Measurements from ENCODE around the gene SRMS.
"Not testable (repeated sequence)": the region's sequence is repeated elsewhere in the genome, so short reads cannot be mapped to it uniquely, and the experiment has no call there.

Gene SRMS

DNA sequence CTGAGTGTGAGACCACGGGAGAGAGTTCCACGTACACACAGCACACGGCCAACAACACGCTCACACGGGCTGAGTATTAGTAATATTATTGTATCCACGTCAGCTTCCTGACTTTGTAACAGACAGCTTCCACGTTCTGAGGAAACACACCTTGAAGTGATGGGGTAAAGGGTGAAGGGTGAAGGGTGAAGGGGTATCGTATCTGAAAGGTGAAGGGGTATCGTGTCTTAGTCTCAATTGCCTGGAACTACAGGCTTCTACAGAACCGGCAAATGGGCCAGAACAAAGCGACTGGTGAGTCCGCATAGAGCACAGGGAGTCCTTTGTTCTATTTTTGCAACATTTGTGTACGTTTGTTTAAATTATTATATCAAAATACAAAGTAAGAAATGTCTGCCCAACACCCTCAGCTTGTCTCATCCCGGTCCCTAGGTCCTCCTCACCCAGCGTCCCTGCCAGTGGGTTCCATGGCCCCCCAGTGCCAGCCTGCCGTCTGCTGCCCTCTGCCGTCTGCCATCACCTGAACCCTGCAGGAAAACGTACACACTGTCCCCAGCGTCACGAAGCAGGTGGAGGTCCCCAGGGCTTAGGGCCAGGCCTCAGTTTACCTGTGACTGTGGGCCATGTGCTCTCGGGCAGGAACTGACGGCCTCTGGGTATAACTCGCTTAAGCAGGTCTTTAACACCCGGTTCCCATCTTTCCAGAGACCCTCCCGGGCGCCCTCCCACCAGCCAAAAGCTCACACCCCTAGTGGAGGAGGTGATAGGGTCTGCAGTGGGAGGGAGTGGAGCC, 30.9 kb upstream of the SRMS start:
- no peak for DNase-seq

DNA sequence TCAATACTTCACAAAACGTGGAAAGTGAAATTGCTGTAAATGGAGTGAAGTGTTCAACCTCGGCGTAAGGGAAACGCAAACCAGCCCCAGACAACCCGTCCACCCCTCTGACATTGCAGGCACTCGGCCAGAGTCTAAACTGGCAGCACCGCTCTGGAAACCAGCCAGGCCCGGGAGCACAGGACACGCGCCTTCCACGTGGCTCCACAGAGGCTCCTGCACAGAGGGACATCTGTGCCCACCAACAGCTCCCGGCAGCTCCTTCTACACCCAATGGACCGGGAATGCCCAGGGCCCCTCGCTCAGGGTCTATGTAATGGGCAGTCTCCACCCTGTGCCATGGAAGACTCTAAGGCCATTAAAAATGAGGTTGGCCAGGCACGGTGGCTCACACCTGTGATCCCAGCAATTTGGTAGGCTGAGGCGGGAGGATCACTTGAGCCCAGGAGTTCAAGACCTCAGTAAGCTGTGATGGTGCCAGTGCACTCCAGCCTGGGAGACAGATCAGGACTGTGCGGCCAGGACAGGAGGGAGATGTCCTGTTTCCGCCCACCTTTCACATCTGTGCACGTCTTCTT, 29.9 kb upstream of the SRMS start:
- no peak for DNase-seq

DNA sequence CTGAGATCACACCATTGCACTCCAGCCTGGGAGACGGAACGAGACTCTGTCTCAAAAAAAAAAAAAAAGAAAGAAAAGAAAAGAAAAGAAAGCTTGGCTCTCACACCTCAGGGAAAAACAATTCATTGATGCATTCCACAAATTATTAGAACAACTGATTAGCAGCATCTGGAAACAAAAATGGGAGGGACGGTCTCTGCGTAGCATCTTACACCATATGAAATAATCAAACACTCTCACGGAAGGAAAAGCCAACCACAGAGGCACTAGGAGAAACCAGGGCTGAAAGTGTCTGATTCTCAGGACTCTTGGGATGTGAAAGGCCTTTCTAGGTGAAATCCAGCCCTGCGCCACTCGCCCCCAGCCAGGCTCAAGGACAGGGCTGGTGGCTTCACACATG, 28.8 kb upstream of the SRMS start:
- DNase-seq: no peak

DNA sequence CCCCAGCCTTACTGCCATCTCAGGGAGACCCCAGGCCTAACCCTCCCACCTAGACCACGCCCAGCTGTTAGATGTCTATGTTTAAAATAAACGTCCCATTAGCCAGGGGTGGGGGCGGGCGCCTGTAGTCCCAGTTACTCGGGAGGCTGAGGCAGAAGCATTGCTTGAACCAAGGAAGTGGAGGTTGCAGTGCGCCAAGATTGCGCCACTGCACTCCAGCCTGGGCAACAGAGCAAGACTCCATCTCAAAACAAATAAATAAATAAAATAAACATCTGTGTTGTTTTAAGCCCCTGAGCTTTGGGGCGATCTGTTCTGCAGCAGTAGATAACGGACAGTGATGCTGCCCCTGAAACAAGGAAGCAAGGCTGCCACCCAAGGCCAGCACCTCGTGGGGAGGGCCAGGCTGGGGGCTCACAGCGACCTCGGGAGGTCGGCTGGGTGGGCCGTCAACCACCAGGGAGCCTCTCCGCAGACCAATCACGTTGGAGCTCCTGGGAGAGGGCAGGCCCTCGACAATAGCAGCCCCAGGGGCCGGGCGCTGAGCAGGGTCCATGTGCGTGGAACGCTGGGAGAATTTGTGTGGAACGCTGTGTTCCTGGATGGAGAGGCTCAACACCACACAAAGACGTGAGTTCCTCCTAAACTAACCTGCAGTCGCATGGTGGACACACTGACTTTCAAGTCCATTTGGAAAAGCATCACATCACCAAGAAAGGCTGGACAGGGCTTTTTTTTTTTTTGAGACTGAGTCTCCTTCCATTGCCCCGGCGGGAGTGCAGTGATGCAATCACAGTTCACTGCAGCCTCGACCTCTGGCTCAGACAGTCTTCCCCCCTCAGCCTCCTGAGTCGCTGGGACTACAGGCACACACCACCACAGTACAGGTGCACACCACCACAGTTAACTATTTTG, 27.5 kb upstream of the SRMS start:
- DNase-seq: no peak

DNA sequence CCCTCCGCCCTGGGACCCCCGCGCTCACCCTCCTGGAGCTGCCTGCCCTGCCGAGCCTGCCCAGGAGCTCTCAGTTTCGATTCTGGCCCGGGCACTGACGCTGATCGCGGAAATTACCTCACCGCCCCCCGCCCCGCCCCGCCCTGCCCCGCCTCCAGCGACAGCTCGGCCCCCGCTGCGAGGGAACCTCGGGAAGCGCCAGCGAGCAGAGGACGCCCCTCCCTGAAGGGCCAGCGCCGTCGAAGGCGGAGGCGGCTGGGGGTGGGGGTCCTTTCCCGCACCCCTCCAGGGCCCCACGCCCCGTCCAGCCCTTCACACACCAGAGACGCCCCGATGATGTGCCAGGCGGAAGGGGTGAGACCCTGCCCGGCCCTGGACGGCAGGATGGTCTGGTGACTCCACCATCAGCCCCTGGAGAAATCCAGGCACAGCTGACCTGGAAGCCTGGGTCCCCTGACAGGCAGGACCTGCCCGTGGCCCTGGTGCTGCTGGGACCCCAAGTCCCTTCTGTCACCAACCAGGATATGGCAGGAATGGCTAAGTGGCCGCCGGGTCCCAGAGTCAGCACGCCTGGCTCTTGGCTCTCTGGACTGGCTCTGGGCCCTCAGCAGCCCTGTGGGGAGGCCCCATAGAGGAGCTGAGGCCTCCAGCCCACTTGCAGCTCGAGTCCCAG, 26.7 kb upstream of the SRMS start, which contains the start of gene HELZ2:
HELZ2 (minus strand) TSS at position 84 of the 673 bp plus-strand sequence. CDS start 1,854 bp downstream, outside the sequence.
- DNase-seq: peak; percentile 81

DNA sequence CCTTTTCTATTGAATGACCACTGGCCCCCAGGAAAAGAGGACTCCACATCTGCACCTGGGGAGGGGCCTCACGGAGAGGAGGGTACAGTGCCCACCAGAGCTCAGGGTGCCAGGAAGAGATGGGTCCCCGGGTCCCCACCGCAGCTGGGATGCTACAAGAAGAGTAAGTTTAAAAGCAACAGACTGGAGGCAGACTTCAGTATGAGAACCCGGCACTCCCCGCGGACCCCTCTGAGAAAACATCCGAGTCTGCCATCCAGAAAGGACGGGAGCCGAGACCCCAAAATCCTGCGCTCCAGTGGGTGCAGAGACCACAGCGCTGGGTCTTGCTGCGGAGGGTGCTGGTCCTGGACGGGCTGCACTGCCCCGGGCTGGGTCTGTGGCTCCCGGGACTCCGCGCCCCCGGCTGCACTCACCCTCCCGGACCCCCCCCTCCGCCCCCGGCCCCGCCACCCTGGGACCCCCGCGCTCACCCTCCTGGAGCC, 26.1 kb upstream of the SRMS start:
- DNase-seq: no peak

DNA sequence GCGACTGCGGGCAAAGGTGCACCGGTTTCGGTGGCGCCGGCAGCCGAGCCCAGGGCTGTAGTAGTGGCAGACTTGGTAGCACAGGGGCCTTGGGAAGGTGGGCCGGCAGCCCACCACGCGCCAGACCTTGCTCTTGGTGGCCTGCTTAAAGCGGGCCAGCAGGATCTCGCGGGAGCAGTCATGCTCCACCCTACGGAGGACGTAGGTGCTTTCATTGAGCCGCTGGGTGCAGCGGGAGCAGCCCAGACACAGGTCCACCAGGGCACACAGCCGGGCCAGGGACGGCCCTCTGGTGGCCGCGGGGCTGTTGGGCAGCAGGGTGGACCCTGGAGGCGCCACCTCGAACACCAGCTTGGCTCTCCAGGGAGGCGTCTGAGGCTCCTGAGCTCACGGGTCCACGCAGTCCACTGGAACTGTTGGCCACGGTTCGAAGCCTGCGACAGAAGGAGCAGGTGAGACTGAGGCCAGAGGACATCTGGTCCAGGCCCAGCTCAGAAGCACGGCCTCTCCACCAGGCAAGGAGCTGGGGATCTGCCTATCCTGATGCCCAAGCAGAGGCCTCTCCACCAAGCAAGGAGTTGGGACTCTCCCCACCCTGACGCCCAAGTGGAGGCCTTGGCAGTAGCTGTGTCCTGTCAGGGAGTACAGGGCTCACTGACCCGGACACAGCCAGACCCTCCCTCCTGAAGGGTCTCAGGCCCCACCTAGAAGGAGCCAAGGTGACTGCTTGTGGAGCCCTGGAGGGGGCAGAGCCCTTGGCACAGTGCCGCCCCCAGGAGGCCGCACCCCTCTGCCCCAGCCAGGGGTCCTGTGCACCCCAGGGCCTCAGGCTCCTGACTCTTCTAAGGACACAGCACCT, 25.5 kb upstream of the SRMS start:
- no peak for DNase-seq

DNA sequence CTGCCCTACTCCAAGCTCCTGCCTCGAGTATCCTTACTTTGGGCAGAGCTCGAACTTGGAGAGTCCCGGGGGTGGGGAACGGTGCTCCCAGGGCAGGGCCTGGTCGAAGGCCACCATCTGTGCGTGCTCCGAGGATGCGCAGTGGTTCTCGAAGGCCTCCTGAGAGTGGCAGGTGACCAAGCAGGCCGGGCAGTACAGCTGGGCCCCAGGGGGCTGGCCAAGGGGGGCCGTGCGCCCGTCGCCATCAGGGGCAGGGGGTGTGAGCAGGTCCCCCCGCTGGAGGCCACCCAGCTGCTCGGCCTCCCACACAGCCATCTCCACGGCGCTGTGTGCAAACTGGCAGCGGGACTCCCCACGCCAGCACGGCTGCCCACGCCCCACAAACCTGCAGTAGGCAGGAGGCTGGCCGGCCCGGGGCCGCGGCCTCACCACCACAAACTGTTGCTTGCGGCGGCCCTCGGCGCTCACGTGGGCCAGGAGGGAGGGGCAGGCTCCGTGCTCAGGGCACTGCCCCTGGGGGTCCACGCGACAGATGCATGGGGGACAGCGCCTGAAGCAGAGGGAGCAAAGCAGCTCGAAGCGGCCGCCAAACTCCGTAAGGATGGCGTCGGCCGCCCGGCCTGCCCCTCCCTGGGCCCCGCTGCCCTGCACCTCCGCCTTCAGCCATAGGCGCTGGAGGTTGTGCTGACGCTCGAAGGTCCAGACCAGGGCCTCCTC, 24.7 kb upstream of the SRMS start:
- DNase-seq: no peak

DNA sequence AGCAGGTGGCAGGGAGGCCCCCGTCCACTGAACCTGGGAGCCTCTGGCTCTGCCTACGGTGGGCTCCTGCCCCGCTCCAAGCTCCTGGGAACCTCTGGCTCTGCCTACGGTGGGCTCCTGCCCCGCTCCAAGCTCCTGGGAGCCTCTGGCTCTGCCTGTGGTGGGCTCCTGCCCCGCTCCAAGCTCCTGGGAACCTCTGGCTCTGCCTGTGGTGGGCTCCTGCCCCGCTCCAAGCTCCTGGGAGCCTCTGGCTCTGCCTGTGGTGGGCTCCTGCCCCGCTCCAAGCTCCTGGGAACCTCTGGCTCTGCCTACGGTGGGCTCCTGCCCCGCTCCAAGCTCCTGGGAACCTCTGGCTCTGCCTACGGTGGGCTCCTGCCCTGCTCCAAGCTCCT, 23.5 kb upstream of the SRMS start:
- DNase-seq: not testable (repeated sequence)

DNA sequence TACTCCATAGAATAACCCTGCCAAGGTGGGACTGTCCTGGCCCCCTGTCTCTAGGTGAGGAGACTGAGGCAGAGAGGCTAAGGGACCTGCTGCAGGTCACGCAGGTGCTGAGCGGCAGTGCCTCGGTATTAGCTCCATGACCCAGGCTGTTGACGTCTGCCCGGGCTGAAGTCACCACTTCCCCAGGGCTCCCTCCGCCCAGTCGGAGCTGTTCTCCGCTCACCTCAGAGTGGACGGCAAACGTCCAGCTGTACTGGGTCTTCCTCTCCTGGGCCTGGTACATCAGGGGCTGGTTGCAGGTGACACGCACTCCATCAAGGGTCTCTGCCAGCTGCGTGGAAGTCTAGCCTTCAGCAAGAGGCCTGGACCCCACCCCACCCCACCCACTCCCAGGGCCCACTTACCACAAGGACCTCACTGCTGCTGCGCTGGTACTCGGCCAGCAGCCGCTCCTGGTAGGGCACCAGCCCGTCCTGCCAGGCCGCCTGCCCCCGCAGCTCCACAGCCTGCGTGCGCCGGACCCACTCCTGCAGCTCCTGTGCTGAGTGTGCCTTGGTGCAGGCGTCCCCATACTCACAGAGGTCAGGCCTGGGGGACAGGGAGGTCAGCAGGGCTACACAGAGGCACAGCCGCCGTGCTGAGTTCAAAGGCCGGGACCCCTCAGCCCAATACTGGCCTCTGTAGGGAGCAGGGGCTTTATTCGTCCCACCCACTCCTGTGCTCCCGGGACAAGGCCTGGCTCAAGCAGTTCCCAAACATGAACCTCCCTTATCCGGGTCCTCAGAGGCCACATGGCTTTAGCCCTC, 22.9 kb upstream of the SRMS start:
- no peak for DNase-seq

DNA sequence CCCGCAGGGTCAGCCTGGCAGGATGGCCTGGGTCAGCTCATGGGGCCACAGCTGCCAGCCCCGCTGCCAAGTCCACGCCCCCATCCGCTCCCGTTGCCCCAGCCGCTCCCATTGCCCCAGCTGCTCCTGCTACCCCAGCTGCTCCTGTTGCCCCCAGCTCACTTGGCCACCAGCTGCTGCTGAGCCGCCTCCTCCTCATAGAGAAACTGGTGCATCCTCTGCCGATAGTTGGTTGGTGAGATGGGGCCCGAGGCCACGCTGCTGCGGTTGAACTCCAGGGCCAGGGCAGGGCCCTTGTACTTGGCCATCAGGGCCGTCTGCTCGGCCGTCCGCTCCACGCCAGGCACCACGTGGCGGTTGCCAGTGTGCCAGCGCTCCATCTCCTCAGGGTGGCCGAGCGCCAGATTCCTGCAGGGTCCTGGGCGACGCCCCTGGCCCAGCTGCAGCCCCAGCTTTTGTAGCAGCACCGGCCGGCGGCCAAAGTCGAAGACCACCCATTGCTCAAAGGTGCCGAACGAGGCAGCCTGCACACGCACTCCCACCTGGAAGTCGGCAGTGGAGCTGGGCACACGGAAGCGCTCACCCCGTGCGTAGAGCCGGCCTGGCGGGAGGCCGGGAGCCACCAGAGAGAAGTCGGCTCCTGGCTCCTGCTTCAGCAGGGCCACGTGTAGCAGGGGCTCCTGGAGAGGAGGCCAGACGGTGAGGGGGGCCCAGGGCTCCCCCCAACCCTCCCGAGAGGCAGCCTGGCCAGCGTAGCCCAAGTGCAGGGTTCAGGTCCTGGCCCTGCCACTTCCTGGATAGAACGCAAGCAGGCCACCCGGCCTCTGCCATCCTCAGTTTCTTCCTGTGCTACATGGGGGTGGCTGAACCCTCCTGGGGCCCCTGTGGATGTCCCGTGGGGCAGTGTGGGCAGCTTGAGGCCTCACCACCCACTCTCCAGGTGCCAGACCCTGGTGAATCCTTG, 21.7 kb upstream of the SRMS start:
- DNase-seq: peak; percentile 42

DNA sequence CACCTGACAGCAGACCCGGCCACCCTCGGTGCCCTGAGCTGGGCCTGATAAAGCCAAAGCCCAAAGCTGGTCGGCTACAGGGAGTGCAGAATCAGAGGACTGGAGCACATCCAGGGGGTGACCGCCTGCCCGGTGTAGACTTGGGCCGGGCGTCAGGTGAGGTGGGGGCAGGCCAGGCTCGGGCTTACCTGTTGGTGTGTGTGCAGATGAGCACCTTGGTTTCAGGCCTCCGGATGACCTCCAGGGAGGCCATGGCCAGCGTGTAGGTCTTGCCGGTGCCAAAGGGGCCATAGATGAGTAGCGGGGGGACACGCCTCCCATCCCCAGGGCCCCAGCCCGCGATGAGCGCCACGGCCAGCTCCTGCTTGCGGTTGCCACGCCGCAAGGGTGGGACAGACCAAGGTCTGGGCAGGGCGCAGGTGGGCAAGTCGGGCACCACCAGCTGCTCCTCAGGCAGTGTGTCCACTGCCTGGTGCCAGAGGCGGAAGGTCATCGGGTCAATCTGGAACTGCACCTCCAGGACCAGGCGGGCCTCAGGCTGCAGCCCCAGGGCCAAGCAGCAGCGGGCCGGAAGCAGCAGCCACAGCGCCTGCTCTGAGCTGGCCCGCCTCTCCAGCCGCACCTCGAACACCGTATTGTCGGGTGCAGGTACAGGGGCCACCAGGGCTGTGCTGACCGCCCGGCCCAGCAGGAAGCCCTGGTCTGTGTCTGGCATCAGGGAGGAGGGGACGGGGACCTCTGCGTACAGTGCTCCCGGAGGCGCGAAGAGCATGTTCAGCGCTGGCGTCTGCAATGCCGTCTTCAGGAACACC, 20.8 kb upstream of the SRMS start:
- DNase-seq: no peak

DNA sequence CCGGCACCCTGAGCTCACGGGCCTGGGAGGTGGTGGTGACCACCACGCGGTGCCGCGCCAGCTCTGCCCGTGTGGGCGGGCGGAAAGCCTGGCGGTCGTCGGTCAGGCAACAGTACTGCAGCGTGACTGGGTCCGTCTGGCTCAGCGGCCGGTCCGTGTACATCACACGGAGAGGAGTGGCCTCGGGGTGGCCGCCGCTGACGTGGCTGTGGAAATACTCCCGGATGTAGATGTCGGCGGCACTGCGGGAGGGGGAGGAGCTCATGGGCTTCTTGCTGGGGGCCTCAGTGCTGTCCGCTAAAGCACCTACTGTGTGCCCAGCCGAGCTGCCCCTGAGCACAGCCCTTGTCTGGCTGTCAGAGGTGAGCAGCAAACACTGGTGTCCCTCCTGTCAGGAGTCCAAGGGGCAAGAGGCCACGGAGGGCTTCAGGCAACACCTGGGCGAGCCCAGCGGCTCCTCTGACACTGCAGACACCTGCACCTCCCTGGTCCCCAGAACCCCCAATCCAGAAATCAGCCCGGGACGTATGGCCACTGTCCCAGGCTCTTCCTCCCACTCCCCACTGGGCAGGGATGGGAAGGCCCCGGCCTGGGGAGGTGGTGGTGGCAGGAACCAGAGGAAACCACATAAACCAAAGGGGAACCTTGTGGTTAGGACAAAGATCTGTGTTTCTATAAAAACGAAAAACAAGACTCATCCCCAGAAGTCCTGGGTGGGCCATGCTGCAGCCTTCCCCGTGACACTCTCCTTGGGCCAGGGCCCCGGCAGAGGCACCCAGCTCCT, 20.0 kb upstream of the SRMS start:
- DNase-seq: peak; percentile 88

DNA sequence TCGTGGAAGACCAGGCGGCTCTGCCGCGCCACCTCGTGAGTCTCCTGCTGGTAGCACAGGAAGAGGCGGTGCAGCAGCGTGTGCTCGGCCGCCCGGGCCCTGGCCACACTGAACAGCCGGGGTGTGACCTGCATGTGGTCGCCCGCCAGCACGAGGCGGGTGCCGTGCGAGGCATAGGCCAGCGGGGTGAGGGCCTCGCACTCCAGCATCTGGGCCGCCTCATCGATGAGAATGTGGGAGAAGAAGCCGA, 19.5 kb upstream of the SRMS start:
- peak; percentile 68 for DNase-seq

DNA sequence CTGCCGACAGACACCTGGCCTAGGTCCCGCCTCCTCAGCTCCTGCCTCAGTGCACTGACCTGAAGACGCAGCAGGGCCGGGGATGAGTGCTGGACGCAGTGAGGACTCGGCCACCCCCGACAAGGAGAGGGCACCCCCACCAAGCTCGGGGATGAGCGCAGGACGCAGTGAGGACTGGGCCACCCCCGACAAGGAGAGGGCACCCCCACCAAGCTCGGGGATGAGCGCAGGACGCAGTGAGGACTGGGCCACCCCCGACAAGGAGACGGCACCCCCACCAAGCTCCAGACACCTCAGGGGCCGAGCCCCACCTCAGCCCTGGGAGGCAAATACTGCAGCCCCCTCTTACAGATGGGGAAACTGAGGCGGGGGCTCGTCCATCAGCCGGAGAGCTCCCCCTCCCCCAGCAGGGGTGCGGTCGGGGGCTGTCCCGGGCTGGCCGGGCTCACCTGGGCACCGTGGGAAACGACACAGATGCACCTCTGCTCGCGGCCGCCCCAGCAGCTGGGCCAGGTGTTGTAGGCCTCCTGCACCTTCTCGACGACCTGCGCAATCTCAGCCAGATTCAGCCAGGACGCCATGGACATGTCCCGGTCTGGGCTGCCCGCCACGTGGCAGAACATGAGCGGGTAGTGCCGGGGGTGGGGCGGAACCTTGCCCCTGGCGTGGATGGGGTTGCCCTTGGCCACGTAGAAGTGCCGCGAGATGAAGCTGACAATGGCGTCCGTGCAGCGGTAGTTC, 19.0 kb upstream of the SRMS start:
- no peak for DNase-seq

DNA sequence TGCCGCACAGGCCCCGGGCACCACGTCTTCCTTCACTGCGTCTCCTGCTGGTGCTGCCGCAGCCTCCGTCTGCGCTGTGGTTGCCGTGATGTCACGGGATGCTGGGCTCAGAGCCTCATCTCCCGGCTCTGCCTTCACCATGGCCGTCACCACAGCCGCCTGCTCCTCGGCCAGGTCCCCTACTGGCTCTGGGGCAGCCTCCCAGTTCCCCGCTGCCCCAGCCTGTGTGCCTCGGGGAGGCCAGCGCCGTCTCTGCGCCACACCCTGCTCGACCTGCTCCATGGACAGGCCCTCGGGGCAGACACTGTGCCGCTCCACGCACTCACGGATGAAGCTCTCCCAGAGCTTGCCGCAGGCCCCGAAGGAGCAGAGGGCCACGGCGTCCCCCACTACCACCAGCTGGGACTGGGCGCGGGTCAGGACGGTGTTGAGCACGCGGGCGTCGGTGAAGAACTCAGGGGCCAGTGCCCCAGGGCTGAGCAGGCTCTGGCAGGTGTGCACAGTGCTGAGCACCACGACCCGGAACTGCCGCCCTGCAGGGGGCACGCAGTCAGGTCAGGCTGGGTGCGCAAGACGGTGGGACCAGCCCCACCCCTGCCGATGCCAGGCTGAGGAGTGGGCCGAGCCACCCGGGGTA, 18.3 kb upstream of the SRMS start:
- DNase-seq: no peak

All from hematopoietic multipotent progenitor cell treated with erythropoietin and hydrocortisone succinate and interleukin-3 and kit ligand, for 4 days (in vitro differentiated cells).